Smooth muscle cell of the umbilical artery (primary cell): Measurements from ENCODE around the gene GARRE1. TPM values are rescaled to one million over a fixed set of nuclear protein-coding genes. Genes with fewer than 3 reads are reported as not detected.

Experiments
- total RNA-seq: library from RNA; depleted of rRNA; stranded (reverse); fragments of >200 nt; gene quantifications from 2 replicates; pipeline ENCODE4 v1.2.3, GENCODE V29; 2014

Gene GARRE1
- total RNA-seq, result 16.0 TPM in 2 replicates

GRCh38 chr19:34254046-34254697 lies at the start of gene GARRE1:
Gene GARRE1, plus strand, starts transcription at chr19:34254554. Its CDS starts 45,920 bp downstream, at chr19:34300474.

Other genes starting within 250 kb of the GARRE1 start
- gene LSM14A, start 82.0 kb upstream of the GARRE1 start, total RNA-seq, result 53.2 and 75.8 TPM in 2 replicates
- 199 and 348 TPM in 2 replicates for gene GPI, start 110.6 kb downstream of the GARRE1 start, total RNA-seq
- 9.8 and 13.6 TPM in 2 replicates for gene PDCD2L, start 149.8 kb downstream of the GARRE1 start, total RNA-seq
- 145 and 226 TPM in 2 replicates for gene UBA2, start 173.8 kb downstream of the GARRE1 start, total RNA-seq
- 42.5 and 46.4 TPM in 2 replicates for gene WTIP, start 227.2 kb downstream of the GARRE1 start, total RNA-seq